HepG2 (cell line): ENCODE data around the gene ASB4. TPM values are rescaled to one million over a fixed set of nuclear protein-coding genes. Genes with fewer than 3 reads are reported as not detected.

Experiments used
- ATAC-seq: fragments of 200-7000 bp; cut with Tn5 transposase; 3 replicates; pipeline ENCODE4 v1.9.1; 2020; ENCODE audit warnings: mild to moderate bottlenecking, moderate library complexity
- BruUV-seq: library from RNA; stranded (reverse); fragments of 400-500 nt; replicated peaks from 2 replicates; lab custom pipeline; 2021; lab: Mats Ljungman, UMichigan
- CTCF ChIA-PET: fragments of 300-600 bp; formaldehyde crosslinking; extraction: SDS; loops from one replicate; lab custom pipeline; 2021; ENCODE audit warnings: low total read pairs, inconsistent platforms, low intra/inter-chr PET ratio; lab: Yijun Ruan, JAX
- POLR2A ChIA-PET: fragments of 350-600 bp; sonication (Branson Sonifier 250); formaldehyde crosslinking; loops from one replicate; lab custom pipeline; 2020; ENCODE audit warnings: antibody characterized with exemption, inconsistent platforms; lab: Yijun Ruan, JAX
- DNase-seq: peaks from one replicate; pipeline ENCODE4 v3.0.0-alpha.2; 2015; ENCODE audit warnings: low spot score
- FAIRE-seq: peaks from 3 replicates; lab custom pipeline; 2011; peaks lifted over from hg19 to GRCh38; lab: Jason Lieb, UNC
- H2AFZ ChIP-seq: one replicate; pipeline ENCODE4 v1.6.1; 2011; ENCODE audit warnings: low read length, inconsistent platforms
- H3K27ac ChIP-seq: fragments of 300-600 bp; 3 replicates; pipeline ENCODE4 v1.8.0; 2011; ENCODE audit warnings: mixed run types, mild to moderate bottlenecking, mixed read lengths, low read length, inconsistent platforms; ENCODE audit not compliant: insufficient read depth; ENCODE audit errors: extremely low read length
- H3K27me3 ChIP-seq, 2 experiments: fragments of 200-600 bp in 1 of 2; 2 replicates in 1 of 2; 3 replicates in 1 of 2; pipeline versions ENCODE4 v1.6.0 to v1.8.0; 2011; ENCODE audit warnings: low read length in 2 of 2, mild to moderate bottlenecking in 2 of 2, moderate library complexity in 2 of 2, inconsistent platforms in 1 of 2; ENCODE audit not compliant: insufficient read depth in 2 of 2, control insufficient read depth in 1 of 2
- H3K36me3 ChIP-seq, 2 experiments: fragments of 200-600 bp in 1 of 2; replicated peaks in 1 of 2; 2 replicates in 1 of 2; 3 replicates in 1 of 2; pipeline versions ENCODE4 v1.5.1 to v1.8.0; 2011; ENCODE audit warnings: low read length in 2 of 2, inconsistent platforms in 1 of 2; ENCODE audit not compliant: insufficient read depth in 2 of 2, control insufficient read depth in 1 of 2
- H3K4me1 ChIP-seq: 2 replicates; pipeline ENCODE4 v1.5.1; 2012; ENCODE audit warnings: low read length, inconsistent platforms; ENCODE audit not compliant: insufficient read depth
- H3K4me2 ChIP-seq: 2 replicates; pipeline ENCODE4 v1.6.0; 2011; ENCODE audit warnings: low read depth, low read length, inconsistent platforms
- H3K4me3 ChIP-seq, 3 experiments: fragments of 200-600 bp in 1 of 3; sonication (generic), shearing (Covaris generic) in 1 of 3; replicated peaks in 1 of 3; 2 replicates each; pipeline ENCODE4 v1.5.1; 2011 to 2016; ENCODE audit warnings: low read length in 3 of 3, inconsistent platforms in 2 of 3, low read depth in 2 of 3, mild to moderate bottlenecking in 2 of 3, control low read depth in 1 of 3, mixed read lengths in 1 of 3; ENCODE audit not compliant: insufficient read depth in 1 of 3
- H3K79me2 ChIP-seq: one replicate; pipeline ENCODE4 v1.6.1; 2011; ENCODE audit warnings: low read length, inconsistent platforms; ENCODE audit not compliant: insufficient read depth
- H3K9ac ChIP-seq: 2 replicates; pipeline ENCODE4 v1.6.0; 2011; ENCODE audit warnings: mild to moderate bottlenecking, low read depth, low read length, inconsistent platforms; ENCODE audit not compliant: insufficient read depth
- H3K9me3 ChIP-seq: 2 replicates; pipeline ENCODE4 v1.5.1; 2012; ENCODE audit warnings: mild to moderate bottlenecking, low read length
- H4K20me1 ChIP-seq: 2 replicates; pipeline ENCODE4 v1.6.0; 2011; ENCODE audit warnings: inconsistent platforms, mild to moderate bottlenecking, low read length, moderate library complexity; ENCODE audit not compliant: insufficient read depth
- ELF1 ChIP-seq: sonication (generic); formaldehyde crosslinking; IDR thresholded peaks from 2 replicates; pipeline ENCODE4 v1.4.0; 2020; ENCODE audit warnings: missing genetic modification reagents
- HOXA7 ChIP-seq: sonication (generic); formaldehyde crosslinking; IDR thresholded peaks from 2 replicates; pipeline ENCODE4 v1.8.1; 2022; ENCODE audit warnings: mild to moderate bottlenecking, missing genetic modification reagents, moderate library complexity
- ZFP36 ChIP-seq: fragments of 150-350 bp; IDR thresholded peaks from 2 replicates; pipeline ENCODE4 v1.6.1; 2018; ENCODE audit warnings: borderline replicate concordance, low read length, low read depth; ENCODE audit not compliant: partially characterized antibody
- ZFP41 ChIP-seq: sonication (generic); formaldehyde crosslinking; IDR thresholded peaks from 2 replicates; pipeline ENCODE4 v1.4.0; 2020; ENCODE audit warnings: mild to moderate bottlenecking, missing genetic modification reagents, borderline replicate concordance
- ZFP90 ChIP-seq: sonication (generic); formaldehyde crosslinking; IDR thresholded peaks from 2 replicates; pipeline ENCODE4 v1.8.0; 2022; ENCODE audit warnings: missing genetic modification reagents, mild to moderate bottlenecking, inconsistent platforms, borderline replicate concordance
- ZNF124 ChIP-seq: sonication (generic); formaldehyde crosslinking; IDR thresholded peaks from 2 replicates; pipeline ENCODE4 v1.4.0; 2020; ENCODE audit warnings: missing genetic modification reagents
- WGBS: methylation state at CpG from one replicate; pipeline ENCODE4 v1.1.6; 2017; ENCODE audit warnings: low lambda C conversion rate; 5-methylcytosine and 5-hydroxymethylcytosine counted together
- in situ Hi-C: cut with HindIII; loops from 2 replicates; pipeline ENCODE4 v1.10.0; 2017; ENCODE audit warnings: low pct_unique_long_range_greater_than_20kb; ENCODE audit not compliant: extremely low pct_ligation_motif_present
- intact Hi-C: fragments of 100-400 bp; cut with micrococcal nuclease; formaldehyde crosslinking; loops from one replicate; pipeline ENCODE4 v1.10.0; 2022; ENCODE audit not compliant: unreplicated experiment
- polyA plus RNA-seq, 8 experiments: library from polyadenylated mRNA; depleted of rRNA in 3 of 8; stranded (reverse) in 7 of 8; unstranded in 1 of 8; fragments of >200 nt; fragmentation: Illumina TruSeq in 4 of 8; extraction: Trizol in 4 of 8; gene quantifications; 2 replicates each; pipeline versions ENCODE4 v1.2.1 to v1.2.3, GENCODE V29; 2011 to 2016; ENCODE audit warnings: low read depth in 4 of 8, missing spikeins in 1 of 8, mixed read lengths in 1 of 8; ENCODE audit not compliant: insufficient read depth in 1 of 8
- total RNA-seq, 5 experiments: library from RNA; depleted of rRNA; stranded (reverse); fragments of >200 nt; fragmentation: Illumina TruSeq; extraction: Trizol; gene quantifications; 2 replicates each; pipeline ENCODE4 v1.2.3, GENCODE V29; 2016; ENCODE audit warnings: low read depth in 1 of 5
- TF ChIP-seq, protein P1 (sequence below): sonication (generic); formaldehyde crosslinking; conservative IDR thresholded peaks from 2 replicates; pipeline ENCODE4 v1.4.0; 2020; ENCODE audit warnings: missing genetic modification reagents
- TF ChIP-seq, protein P2 (sequence below): sonication (generic); formaldehyde crosslinking; IDR thresholded peaks from 2 replicates; pipeline ENCODE4 v1.5.1; 2020; ENCODE audit warnings: missing genetic modification reagents, mild to moderate bottlenecking, borderline replicate concordance

ASB4 gene
- total and polyA plus RNA-seq, 2 of the 13 experiments (the other 11 are each of a cell fraction or from before 2014, with no cell fraction given) = 1.1 to 4.0 TPM

DNA sequence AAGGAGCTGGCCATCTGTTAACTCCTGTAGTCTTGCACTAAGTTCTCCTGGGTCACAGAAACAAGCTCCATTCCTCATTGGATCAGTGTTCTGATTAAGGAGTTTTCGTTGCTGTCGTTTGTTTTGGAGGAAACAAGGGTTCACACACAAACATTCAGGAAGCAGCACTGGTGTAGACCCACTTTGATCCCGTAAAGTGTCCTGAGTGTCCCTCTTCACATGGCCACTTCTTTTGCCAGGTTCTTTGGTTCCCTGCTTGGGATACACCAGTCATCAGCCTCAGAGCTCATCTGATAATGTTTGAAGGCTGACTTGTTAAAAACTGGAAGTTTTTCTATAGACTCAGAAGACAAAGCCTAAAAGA is 99.7 kb downstream of the ASB4 start:
- H4K20me1 ChIP-seq = no peaks in the 10 kb centered on the region
- H3K27me3 ChIP-seq = no peaks in the 10 kb centered on the region
- H3K4me2 ChIP-seq = no peak overlapping the region
- FAIRE-seq (no peak), DNase-seq (no peak), ATAC-seq (no peak)
- H3K79me2 ChIP-seq = no peaks in the 10 kb centered on the region
- H3K4me1 ChIP-seq = peaks cover 11% of the 10 kb centered on the region
- in situ Hi-C loops (no loop called here), intact Hi-C loops (no loop called here)
- ChIA-PET CTCF (no interaction called here), POLR2A (no interaction called here)
- no peak for TF ChIP-seq ZNF124 (CRISPR knock-in tag)
- no peak for TF ChIP-seq ZFP36
- TF ChIP-seq, protein P1, sequence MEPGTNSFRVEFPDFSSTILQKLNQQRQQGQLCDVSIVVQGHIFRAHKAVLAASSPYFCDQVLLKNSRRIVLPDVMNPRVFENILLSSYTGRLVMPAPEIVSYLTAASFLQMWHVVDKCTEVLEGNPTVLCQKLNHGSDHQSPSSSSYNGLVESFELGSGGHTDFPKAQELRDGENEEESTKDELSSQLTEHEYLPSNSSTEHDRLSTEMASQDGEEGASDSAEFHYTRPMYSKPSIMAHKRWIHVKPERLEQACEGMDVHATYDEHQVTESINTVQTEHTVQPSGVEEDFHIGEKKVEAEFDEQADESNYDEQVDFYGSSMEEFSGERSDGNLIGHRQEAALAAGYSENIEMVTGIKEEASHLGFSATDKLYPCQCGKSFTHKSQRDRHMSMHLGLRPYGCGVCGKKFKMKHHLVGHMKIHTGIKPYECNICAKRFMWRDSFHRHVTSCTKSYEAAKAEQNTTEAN (CRISPR knock-in tag) = no peak
- no peak for TF ChIP-seq HOXA7 (CRISPR knock-in tag)
- no peak for TF ChIP-seq ZFP90 (CRISPR knock-in tag)
- TF ChIP-seq ELF1 = no peak
- TF ChIP-seq, protein P2, sequence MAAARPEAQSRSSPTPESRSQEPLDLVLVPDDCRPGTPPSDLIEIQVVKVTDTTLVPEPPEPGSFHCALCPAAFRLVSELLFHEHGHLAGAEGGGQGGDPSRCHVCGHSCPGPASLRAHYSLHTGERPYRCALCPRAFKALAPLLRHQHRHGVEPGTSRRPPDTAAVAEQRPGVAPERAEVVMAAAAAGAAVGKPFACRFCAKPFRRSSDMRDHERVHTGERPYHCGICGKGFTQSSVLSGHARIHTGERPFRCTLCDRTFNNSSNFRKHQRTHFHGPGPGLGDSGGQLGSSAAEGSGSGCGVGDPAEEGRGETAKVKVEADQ (CRISPR knock-in tag) = no peak
- no peak for TF ChIP-seq ZFP41 (CRISPR knock-in tag)
- H2AFZ ChIP-seq = no peak overlapping the region
- WGBS = 12% methylated on average over 3 of the region's 3 CpGs
- no peak overlapping the region for H3K9ac ChIP-seq
- no peaks in the 10 kb centered on the region for H3K36me3 ChIP-seq
- H3K4me3 ChIP-seq = no peak overlapping the region
- no peak overlapping the region for H3K27ac ChIP-seq
- BruUV-seq = no TSS peak
- no peaks in the 10 kb centered on the region for H3K9me3 ChIP-seq
